ENCODE results near the gene PLXDC2. TPM values are rescaled to one million over a fixed set of nuclear protein-coding genes. Genes with fewer than 3 reads are reported as not detected.
"Not testable (repeated sequence)": the region's sequence is repeated elsewhere in the genome, so short reads cannot be mapped to it uniquely, and the experiment has no call there.

The PLXDC2 gene
- total and polyA plus RNA-seq, 2 donors from 2014 or later: 11.9 to 42.1 TPM

GRCh38 chr10:19993714-19994315, 177.6 kb downstream of the PLXDC2 start:
- Histone ChIP-seq H3K9ac (ENCODE audit: low read length in 3 of 3) (no peak overlapping the region), H3K36me3 (ENCODE audit: control insufficient read depth in 2 of 3, insufficient read depth in 3 of 3, low read length in 3 of 3) (no peaks in the 10 kb centered on the region), H3K4me3 (ENCODE audit: low read length in 3 of 3) (no peak overlapping the region), H3K27me3 (ENCODE audit: control insufficient read depth, insufficient read depth, low read length) (no peaks in the 10 kb centered on the region), H3K27ac (ENCODE audit: low read depth in 2 of 2, low read length in 2 of 2) (no peak overlapping the region), H3K4me1 (ENCODE audit: control insufficient read depth in 2 of 3, insufficient read depth in 2 of 3, low read depth in 1 of 3, low read length in 3 of 3) (no peaks in the 10 kb centered on the region), H3K9me3 (ENCODE audit: control insufficient read depth in 2 of 3, insufficient read depth in 1 of 3, low read length in 3 of 3) (no peaks in the 10 kb centered on the region)
- TF ChIP-seq CTCF (IDR thresholded peaks at IDR 0.05; ENCODE audit: borderline replicate concordance, extremely low read depth, insufficient read depth): no peak
- FAIRE-seq: peak; percentile 52
- no peak for DNase-seq
- intact Hi-C loops (cut with DNase I): no loop called here

- no peaks in the 10 kb centered on the region for H3K9me3 ChIP-seq (ENCODE audit: control insufficient read depth in 2 of 3, insufficient read depth in 1 of 3, low read length in 3 of 3)
- intact Hi-C loops (cut with DNase I): no loop called here
- TF ChIP-seq CTCF (IDR thresholded peaks at IDR 0.05; ENCODE audit: borderline replicate concordance, extremely low read depth, insufficient read depth): no peak
- FAIRE-seq (no peak), DNase-seq (peak in 1 of 5 donors; percentile 4)
- no peak overlapping the region for H3K4me3 ChIP-seq (ENCODE audit: low read length in 3 of 3)
- H3K4me1 ChIP-seq (ENCODE audit: control insufficient read depth in 2 of 3, insufficient read depth in 2 of 3, low read depth in 1 of 3, low read length in 3 of 3): peaks cover 0 to 4% (median 0%) of the 10 kb centered on the region in 3 donors
- no peak overlapping the region for H3K9ac ChIP-seq (ENCODE audit: low read length in 3 of 3)
- H3K36me3 ChIP-seq (ENCODE audit: control insufficient read depth in 2 of 3, insufficient read depth in 3 of 3, low read length in 3 of 3): peaks cover 0 to 4% (median 2%) of the 10 kb centered on the region in 3 donors
- no peak overlapping the region for H3K27ac ChIP-seq (ENCODE audit: low read depth in 2 of 2, low read length in 2 of 2)
- H3K27me3 ChIP-seq (ENCODE audit: control insufficient read depth, insufficient read depth, low read length): no peaks in the 10 kb centered on the region
Observed at GRCh38 chr10:19998482-19998881, 182.2 kb downstream of the PLXDC2 start.

GRCh38 chr10:19999431-19999830, 183.2 kb downstream of the PLXDC2 start:
- H3K9ac ChIP-seq (ENCODE audit: low read length in 3 of 3): no peak overlapping the region
- no peak for TF ChIP-seq CTCF (IDR thresholded peaks at IDR 0.05; ENCODE audit: borderline replicate concordance, extremely low read depth, insufficient read depth)
- intact Hi-C loops (cut with DNase I): no loop called here
- no peak for FAIRE-seq
- H3K4me1 ChIP-seq (ENCODE audit: control insufficient read depth in 2 of 3, insufficient read depth in 2 of 3, low read depth in 1 of 3, low read length in 3 of 3): peaks cover 0 to 4% (median 0%) of the 10 kb centered on the region in 3 donors
- H3K27ac ChIP-seq (ENCODE audit: low read depth in 2 of 2, low read length in 2 of 2): no peak overlapping the region
- DNase-seq: no peak
- peaks cover 0 to 4% (median 2%) of the 10 kb centered on the region in 3 donors for H3K36me3 ChIP-seq (ENCODE audit: control insufficient read depth in 2 of 3, insufficient read depth in 3 of 3, low read length in 3 of 3)
- H3K27me3 ChIP-seq (ENCODE audit: control insufficient read depth, insufficient read depth, low read length): no peaks in the 10 kb centered on the region
- H3K9me3 ChIP-seq (ENCODE audit: control insufficient read depth in 2 of 3, insufficient read depth in 1 of 3, low read length in 3 of 3): no peaks in the 10 kb centered on the region
- H3K4me3 ChIP-seq (ENCODE audit: low read length in 3 of 3): no peak overlapping the region

- H3K36me3 ChIP-seq (ENCODE audit: control insufficient read depth in 2 of 3, insufficient read depth in 3 of 3, low read length in 3 of 3); H3K9me3 ChIP-seq (ENCODE audit: control insufficient read depth in 2 of 3, insufficient read depth in 1 of 3, low read length in 3 of 3); FAIRE-seq; H3K27me3 ChIP-seq (ENCODE audit: control insufficient read depth, insufficient read depth, low read length); H3K4me3 ChIP-seq (ENCODE audit: low read length in 3 of 3); intact Hi-C loops (cut with DNase I); H3K9ac ChIP-seq (ENCODE audit: low read length in 3 of 3); H3K4me1 ChIP-seq (ENCODE audit: control insufficient read depth in 2 of 3, insufficient read depth in 2 of 3, low read depth in 1 of 3, low read length in 3 of 3); DNase-seq: not testable (repeated sequence)
- H3K27ac ChIP-seq (ENCODE audit: low read depth in 2 of 2, low read length in 2 of 2): peak overlapping the region in 1 of 2 donors; percentile 2
Observed at GRCh38 chr10:20002026-20002425, 185.8 kb downstream of the PLXDC2 start.

All from kidney (tissue), 14 donors.